HUES64 (cell line): ENCODE results near the gene FARS2.

Source experiments
- H3K27ac ChIP-seq: 2 replicates; pipeline ENCODE4 v1.7.0; 2013; ENCODE audit warnings: low read depth, low read length, inconsistent platforms
- H3K27me3 ChIP-seq: 2 replicates; pipeline ENCODE4 v1.6.1; 2013; ENCODE audit warnings: mild to moderate bottlenecking, low read length; ENCODE audit not compliant: insufficient read depth
- H3K36me3 ChIP-seq: 2 replicates; pipeline ENCODE4 v1.6.1; 2013; ENCODE audit warnings: mild to moderate bottlenecking, low read length; ENCODE audit not compliant: insufficient read depth
- H3K4me1 ChIP-seq: 2 replicates; pipeline ENCODE4 v1.6.1; 2013; ENCODE audit warnings: mild to moderate bottlenecking, low read length, moderate library complexity; ENCODE audit not compliant: insufficient read depth
- H3K4me3 ChIP-seq: 2 replicates; pipeline ENCODE4 v1.5.1; 2013; ENCODE audit warnings: mild to moderate bottlenecking, low read length, moderate library complexity
- H3K9ac ChIP-seq: 2 replicates; pipeline ENCODE4 v1.6.1; 2013; ENCODE audit warnings: mild to moderate bottlenecking, low read depth, low read length
- H3K9me3 ChIP-seq: 2 replicates; pipeline ENCODE4 v1.6.1; 2013; ENCODE audit warnings: low read depth, low read length; ENCODE audit not compliant: insufficient read depth
- WGBS: fragments of 150-250, 120-280 bp; methylation state at CpG from one replicate; pipeline ENCODE4 v1.1.7; 2013; ENCODE audit warnings: missing lambda C conversion rate; 5-methylcytosine and 5-hydroxymethylcytosine counted together

FARS2 gene

GRCh38 chr6:5521322-5521721 lies 260.0 kb downstream of the FARS2 start:
- no peaks in the 10 kb centered on the region for H3K4me1 ChIP-seq
- WGBS: 99% methylated on average over 3 of the region's 3 CpGs
- H3K36me3 ChIP-seq: no peaks in the 10 kb centered on the region
- no peak overlapping the region for H3K27ac ChIP-seq
- no peak overlapping the region for H3K9ac ChIP-seq
- H3K9me3 ChIP-seq: no peaks in the 10 kb centered on the region
- H3K4me3 ChIP-seq: no peak overlapping the region
- H3K27me3 ChIP-seq: no peaks in the 10 kb centered on the region

GRCh38 chr6:5522147-5522546 lies 260.8 kb downstream of the FARS2 start:
- no peak overlapping the region for H3K9ac ChIP-seq
- no peaks in the 10 kb centered on the region for H3K36me3 ChIP-seq
- no peaks in the 10 kb centered on the region for H3K4me1 ChIP-seq
- H3K27me3 ChIP-seq: no peaks in the 10 kb centered on the region
- H3K9me3 ChIP-seq: no peaks in the 10 kb centered on the region
- H3K4me3 ChIP-seq: no peak overlapping the region
- no peak overlapping the region for H3K27ac ChIP-seq

GRCh38 chr6:5524110-5524509 lies 262.8 kb downstream of the FARS2 start:
- Histone ChIP-seq H3K36me3 (no peaks in the 10 kb centered on the region), H3K4me3 (no peak overlapping the region), H3K27ac (no peak overlapping the region), H3K27me3 (no peaks in the 10 kb centered on the region), H3K9ac (no peak overlapping the region), H3K9me3 (no peaks in the 10 kb centered on the region), H3K4me1 (no peaks in the 10 kb centered on the region)
- WGBS: 96% methylated on average over 2 of the region's 2 CpGs

GRCh38 chr6:5525209-5525608 lies 263.9 kb downstream of the FARS2 start:
- WGBS: 93% methylated on average over 4 of the region's 4 CpGs
- no peaks in the 10 kb centered on the region for H3K27me3 ChIP-seq
- H3K27ac ChIP-seq: no peak overlapping the region
- H3K9ac ChIP-seq: no peak overlapping the region
- H3K9me3 ChIP-seq: no peaks in the 10 kb centered on the region
- H3K4me3 ChIP-seq: no peak overlapping the region
- 0 out of 2 replicates have a peak, but pooled peaks cover 4% of the 10 kb centered on the region for H3K4me1 ChIP-seq
- no peaks in the 10 kb centered on the region for H3K36me3 ChIP-seq

DNA sequence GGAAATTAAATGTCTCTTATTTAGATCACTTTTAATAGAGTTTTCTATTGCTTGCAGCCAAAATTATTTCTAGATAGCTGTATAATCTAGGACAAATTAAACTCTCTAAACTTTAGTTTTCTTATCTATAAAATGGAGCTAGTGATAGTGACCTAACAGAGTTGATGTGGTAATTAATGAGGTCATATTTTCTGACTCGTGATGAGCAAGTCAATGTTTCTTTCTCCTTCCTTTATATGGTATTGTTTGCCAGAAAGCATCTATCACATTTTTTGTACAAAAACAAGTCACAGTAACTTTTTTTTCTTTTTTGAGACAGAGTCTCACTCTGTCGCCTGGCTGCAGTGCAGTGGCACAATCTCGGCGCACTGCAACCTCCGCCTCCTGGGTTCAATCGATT lies 267.7 kb downstream of the FARS2 start:
- Histone ChIP-seq H3K4me1 (0 out of 2 replicates have a peak, but pooled peaks cover 4% of the 10 kb centered on the region), H3K27ac (no peak overlapping the region), H3K36me3 (no peaks in the 10 kb centered on the region), H3K4me3 (no peak overlapping the region), H3K9ac (no peak overlapping the region), H3K9me3 (no peaks in the 10 kb centered on the region), H3K27me3 (no peaks in the 10 kb centered on the region)
- WGBS: 98% methylated on average over 5 of the region's 6 CpGs

DNA sequence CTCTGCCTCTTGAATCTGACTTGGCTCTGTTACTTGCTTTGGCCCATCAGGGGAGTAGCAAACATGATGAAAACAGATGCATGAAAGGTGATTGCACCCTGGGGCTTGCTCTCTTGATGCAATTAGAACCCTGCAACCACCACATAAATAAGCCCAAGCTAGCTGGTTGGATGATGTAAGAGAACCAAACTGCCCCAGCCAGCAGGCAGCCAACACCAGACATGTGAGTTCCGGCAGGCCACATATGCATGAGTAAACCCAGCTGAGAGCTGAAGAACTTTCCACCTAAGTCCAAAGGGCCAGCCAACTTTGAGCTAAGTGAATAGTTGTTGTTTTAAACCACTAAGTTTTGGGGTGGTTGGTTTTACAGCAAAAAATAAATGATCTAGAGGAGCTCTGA lies 268.4 kb downstream of the FARS2 start:
- H3K9me3 ChIP-seq: no peaks in the 10 kb centered on the region
- H3K36me3 ChIP-seq: no peaks in the 10 kb centered on the region
- no peak overlapping the region for H3K4me3 ChIP-seq
- no peaks in the 10 kb centered on the region for H3K27me3 ChIP-seq
- H3K27ac ChIP-seq: peak overlapping the region; percentile 58; the same call in 1 of the 2 replicates
- 0 out of 2 replicates have a peak, but pooled peaks cover 4% of the 10 kb centered on the region for H3K4me1 ChIP-seq
- no peak overlapping the region for H3K9ac ChIP-seq
- 73% methylated on average over 1 of the region's 1 CpG for WGBS

DNA sequence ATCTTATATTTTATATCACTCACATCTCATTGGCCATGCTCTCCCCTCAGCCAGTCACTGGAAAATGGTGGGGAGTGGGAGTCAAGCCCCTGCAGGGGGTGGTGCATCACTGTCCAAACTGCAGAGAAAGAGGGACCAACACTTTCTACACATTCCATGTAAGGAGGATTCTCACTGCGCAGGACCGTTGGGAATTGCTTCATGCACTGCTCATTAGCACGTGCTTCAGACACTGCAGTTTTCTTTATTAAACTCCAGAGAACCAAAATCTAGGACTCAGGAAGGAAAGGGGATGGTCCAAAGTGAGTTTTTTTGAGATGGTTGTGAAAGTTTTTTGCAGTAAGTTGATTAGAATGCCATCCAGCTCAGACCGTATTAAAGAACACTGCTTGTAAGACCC lies 269.8 kb downstream of the FARS2 start:
- Histone ChIP-seq H3K4me1 (0 out of 2 replicates have a peak, but pooled peaks cover 4% of the 10 kb centered on the region), H3K9me3 (no peaks in the 10 kb centered on the region), H3K27ac (no peak overlapping the region), H3K4me3 (no peak overlapping the region), H3K27me3 (no peaks in the 10 kb centered on the region), H3K9ac (no peak overlapping the region), H3K36me3 (no peaks in the 10 kb centered on the region)
- 97% methylated on average over 4 of the region's 4 CpGs for WGBS

DNA sequence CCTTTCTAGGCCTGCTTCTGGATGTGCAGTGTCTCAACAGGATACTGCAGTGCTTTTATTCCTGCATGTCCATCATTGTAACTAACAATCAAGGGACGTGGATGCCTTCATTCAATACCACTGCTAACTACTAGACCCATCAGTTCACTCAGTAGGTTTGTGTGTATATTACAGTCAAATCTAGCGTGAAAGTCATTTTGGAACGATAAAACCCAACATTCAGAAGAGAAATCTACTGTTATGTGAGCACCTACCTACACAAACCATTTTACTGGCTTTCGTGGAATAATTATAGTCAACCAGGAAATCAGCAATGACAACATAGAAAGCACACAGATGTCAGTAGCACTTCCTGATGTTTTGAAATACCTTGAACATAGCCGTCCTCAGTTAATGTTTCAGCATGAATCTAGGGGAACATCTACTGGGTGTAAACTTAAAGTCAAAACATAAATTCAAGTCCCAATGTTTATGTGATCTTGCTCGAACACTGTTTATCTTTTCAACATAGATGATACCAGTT lies 270.6 kb downstream of the FARS2 start:
- no peak overlapping the region for H3K27ac ChIP-seq
- H3K4me3 ChIP-seq: no peak overlapping the region
- H3K36me3 ChIP-seq: no peaks in the 10 kb centered on the region
- 0 out of 2 replicates have a peak, but pooled peaks cover 4% of the 10 kb centered on the region for H3K4me1 ChIP-seq
- H3K9me3 ChIP-seq: no peaks in the 10 kb centered on the region
- WGBS: 95% methylated on average over 6 of the region's 6 CpGs
- no peak overlapping the region for H3K9ac ChIP-seq
- H3K27me3 ChIP-seq: no peaks in the 10 kb centered on the region

- 96% methylated on average over 3 of the region's 3 CpGs for WGBS
- no peak overlapping the region for H3K27ac ChIP-seq
- no peak overlapping the region for H3K4me3 ChIP-seq
- H3K36me3 ChIP-seq: no peaks in the 10 kb centered on the region
- H3K9ac ChIP-seq: no peak overlapping the region
- H3K27me3 ChIP-seq: no peaks in the 10 kb centered on the region
- 0 out of 2 replicates have a peak, but pooled peaks cover 4% of the 10 kb centered on the region for H3K4me1 ChIP-seq
- no peaks in the 10 kb centered on the region for H3K9me3 ChIP-seq
These were observed 271.6 kb downstream of the FARS2 start for GRCh38 chr6:5532941-5533340.

- H3K27me3 ChIP-seq: no peaks in the 10 kb centered on the region
- H3K9ac ChIP-seq: no peak overlapping the region
- H3K4me1 ChIP-seq: 0 out of 2 replicates have a peak, but pooled peaks cover 2% of the 10 kb centered on the region
- H3K4me3 ChIP-seq: no peak overlapping the region
- no peaks in the 10 kb centered on the region for H3K9me3 ChIP-seq
- no peak overlapping the region for H3K27ac ChIP-seq
- H3K36me3 ChIP-seq: no peaks in the 10 kb centered on the region
- 97% methylated on average over 8 of the region's 9 CpGs for whole genome bisulfite sequencing
These were observed 273.3 kb downstream of the FARS2 start for GRCh38 chr6:5534643-5535042.

DNA sequence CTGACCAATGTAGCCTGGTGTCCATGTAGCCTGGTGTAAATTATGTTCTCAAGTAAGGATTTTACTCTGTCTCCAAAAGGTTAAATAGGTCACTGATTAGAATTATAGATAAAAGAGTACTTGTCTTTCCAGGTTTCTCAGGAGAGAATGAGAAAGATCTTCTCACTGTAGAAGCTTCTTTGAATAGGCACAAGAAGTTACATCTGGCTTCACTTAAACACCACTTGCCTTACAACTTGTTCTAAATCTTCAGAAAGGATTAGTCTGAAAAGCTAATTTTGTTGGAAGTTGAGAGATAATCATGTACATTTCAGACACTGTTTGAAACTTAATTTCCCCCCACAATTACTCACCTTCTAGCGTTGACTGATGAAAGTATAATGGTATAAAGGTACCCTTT lies 275.3 kb downstream of the FARS2 start:
- Histone ChIP-seq H3K4me1 (no peaks in the 10 kb centered on the region), H3K9ac (no peak overlapping the region), H3K27me3 (no peaks in the 10 kb centered on the region), H3K36me3 (no peaks in the 10 kb centered on the region), H3K4me3 (no peak overlapping the region), H3K9me3 (no peaks in the 10 kb centered on the region), H3K27ac (no peak overlapping the region)
- 100% methylated on average over 1 of the region's 1 CpG for WGBS

GRCh38 chr6:5537132-5537531 lies 275.8 kb downstream of the FARS2 start:
- Histone ChIP-seq H3K27me3 (no peaks in the 10 kb centered on the region), H3K4me3 (no peak overlapping the region), H3K4me1 (no peaks in the 10 kb centered on the region), H3K27ac (no peak overlapping the region), H3K9me3 (0 out of 2 replicates have a peak, but pooled peaks cover under 1% of the 10 kb centered on the region), H3K9ac (no peak overlapping the region), H3K36me3 (no peaks in the 10 kb centered on the region)
- WGBS: 98% methylated on average over 4 of the region's 8 CpGs
